ENCODE results near the gene ARHGAP24.

ARHGAP24 gene

GRCh38 chr4:85720735-85721134, 245.8 kb downstream of the ARHGAP24 start:
- Histone ChIP-seq H3K36me3 (ENCODE audit: low read length) (no peaks in the 10 kb centered on the region), H3K79me2 (ENCODE audit: insufficient read depth, low read length) (0 out of 2 replicates have a peak, but pooled peaks cover 3% of the 10 kb centered on the region), H3K27me3 (ENCODE audit: low read length) (no peaks in the 10 kb centered on the region), H4K20me1 (ENCODE audit: low read depth, low read length) (no peaks in the 10 kb centered on the region), H3F3A (ENCODE audit: insufficient read depth) (peaks cover 27% of the 10 kb centered on the region), H3K9me3 (ENCODE audit: insufficient read depth, low read length) (no peaks in the 10 kb centered on the region), H3K9ac (ENCODE audit: low read length) (no peak overlapping the region), H2AFZ (ENCODE audit: low read depth, low read length, severe bottlenecking) (no peak overlapping the region), H3K9me2 (replicated peaks; ENCODE audit: insufficient read depth, low read length) (no peaks in the 10 kb centered on the region), H3K4me2 (ENCODE audit: low read depth, low read length, poor library complexity, severe bottlenecking) (no peak overlapping the region), H3K27ac (ENCODE audit: low read depth, low read length) (no peak overlapping the region), H3K4me3 (ENCODE audit: insufficient read depth, low read length, poor library complexity, severe bottlenecking) (no peak overlapping the region)
- no peak for TF ChIP-seq EZH2phosphoT487 (conservative IDR thresholded peaks at IDR 0.05; ENCODE audit: low read length)
- no peak for TF ChIP-seq CTCF (IDR thresholded peaks at IDR 0.05; ENCODE audit: insufficient read depth, low read length, poor library complexity, severe bottlenecking)

- H3K36me3 ChIP-seq (ENCODE audit: low read length) = no peaks in the 10 kb centered on the region
- peaks cover 23% of the 10 kb centered on the region for H3F3A ChIP-seq (ENCODE audit: insufficient read depth)
- H3K4me3 ChIP-seq (ENCODE audit: insufficient read depth, low read length, poor library complexity, severe bottlenecking) = no peak overlapping the region
- no peaks in the 10 kb centered on the region for H3K9me2 ChIP-seq (replicated peaks; ENCODE audit: insufficient read depth, low read length)
- 0 out of 2 replicates have a peak, but pooled peaks cover 3% of the 10 kb centered on the region for H3K79me2 ChIP-seq (ENCODE audit: insufficient read depth, low read length)
- H4K20me1 ChIP-seq (ENCODE audit: low read depth, low read length) = no peaks in the 10 kb centered on the region
- no peak overlapping the region for H3K9ac ChIP-seq (ENCODE audit: low read length)
- H3K27me3 ChIP-seq (ENCODE audit: low read length) = no peaks in the 10 kb centered on the region
- no peak overlapping the region for H3K27ac ChIP-seq (ENCODE audit: low read depth, low read length)
- TF ChIP-seq CTCF (IDR thresholded peaks at IDR 0.05; ENCODE audit: insufficient read depth, low read length, poor library complexity, severe bottlenecking) (no peak), EZH2phosphoT487 (conservative IDR thresholded peaks at IDR 0.05; ENCODE audit: low read length) (no peak)
- no peak overlapping the region for H3K4me2 ChIP-seq (ENCODE audit: low read depth, low read length, poor library complexity, severe bottlenecking)
- H3K9me3 ChIP-seq (ENCODE audit: insufficient read depth, low read length) = no peaks in the 10 kb centered on the region
- H2AFZ ChIP-seq (ENCODE audit: low read depth, low read length, severe bottlenecking) = no peak overlapping the region
These were observed 247.5 kb downstream of the ARHGAP24 start for GRCh38 chr4:85722401-85722800.

- H3K9me2 ChIP-seq (replicated peaks; ENCODE audit: insufficient read depth, low read length) = no peaks in the 10 kb centered on the region
- no peaks in the 10 kb centered on the region for H3K27me3 ChIP-seq (ENCODE audit: low read length)
- no peak overlapping the region for H3K27ac ChIP-seq (ENCODE audit: low read depth, low read length)
- H3K4me2 ChIP-seq (ENCODE audit: low read depth, low read length, poor library complexity, severe bottlenecking) = no peak overlapping the region
- H3K9ac ChIP-seq (ENCODE audit: low read length) = no peak overlapping the region
- H3K36me3 ChIP-seq (ENCODE audit: low read length) = no peaks in the 10 kb centered on the region
- 0 out of 2 replicates have a peak, but pooled peaks cover 2% of the 10 kb centered on the region for H3K79me2 ChIP-seq (ENCODE audit: insufficient read depth, low read length)
- no peak overlapping the region for H3K4me3 ChIP-seq (ENCODE audit: insufficient read depth, low read length, poor library complexity, severe bottlenecking)
- TF ChIP-seq CTCF (IDR thresholded peaks at IDR 0.05; ENCODE audit: insufficient read depth, low read length, poor library complexity, severe bottlenecking) (no peak), EZH2phosphoT487 (conservative IDR thresholded peaks at IDR 0.05; ENCODE audit: low read length) (no peak)
- H4K20me1 ChIP-seq (ENCODE audit: low read depth, low read length) = no peaks in the 10 kb centered on the region
- no peaks in the 10 kb centered on the region for H3K9me3 ChIP-seq (ENCODE audit: insufficient read depth, low read length)
- no peak overlapping the region for H2AFZ ChIP-seq (ENCODE audit: low read depth, low read length, severe bottlenecking)
- peaks cover 19% of the 10 kb centered on the region for H3F3A ChIP-seq (ENCODE audit: insufficient read depth)
These were observed 247.9 kb downstream of the ARHGAP24 start for GRCh38 chr4:85722807-85723206.
